ENCODE measurements around the gene FGF11. TPM values are rescaled to one million over a fixed set of nuclear protein-coding genes. Genes with fewer than 3 reads are reported as not detected.

FGF11 gene
- 1.8 TPM for polyA plus RNA-seq (2013)

- Histone ChIP-seq H3K4me3 (ENCODE audit: control insufficient read depth in 1 of 7, extremely low read depth in 1 of 7, insufficient read depth in 4 of 7, low read depth in 2 of 7, low read length in 6 of 7) (peak within 1 kb of the TSS; percentile 42 to 95 (median 63)), H3K9me3 (ENCODE audit: control extremely low read depth in 1 of 5, control insufficient read depth in 4 of 5, insufficient read depth in 2 of 5, low read depth in 1 of 5, low read length in 4 of 5) (no peaks in the 10 kb centered on the region), H3K4me1 (ENCODE audit: control extremely low read depth in 1 of 4, control insufficient read depth in 4 of 4, insufficient read depth in 4 of 4, low read length in 3 of 4) (peaks cover 1 to 60% (median 57%) of the 10 kb centered on the region in 4 experiments), H3K27ac (ENCODE audit: insufficient read depth in 1 of 2, low read depth in 1 of 2, low read length in 2 of 2, poor library complexity in 1 of 2, severe bottlenecking in 2 of 2) (no peak within 1 kb of the TSS), H3K27me3 (replicated peaks in 2 of 5; ENCODE audit: control insufficient read depth in 4 of 5, insufficient read depth in 5 of 5, low read length in 4 of 5) (peaks cover 0 to 58% (median 19%) of the 10 kb centered on the region in 5 experiments), H3K36me3 (ENCODE audit: control insufficient read depth in 4 of 4, insufficient read depth in 4 of 4, low read length in 3 of 4) (no peaks in the 10 kb centered on the region)
- DNase-seq = no peak
- WGBS (ENCODE audit: insufficient coverage) = 2% methylated on average over 41 of the region's 50 CpGs
- POLR2A ChIA-PET = interaction anchor here (2.8 kb wide), 1 partner anchor 45 kb away, joined by 11 read pairs; the partner anchor contains the start of gene POLR2A
- CTCF ChIA-PET = interaction anchor here (0.6 to 5.6 kb wide), 5 partner anchors 15 to 121 kb away, joined by 3 to 40 read pairs (median 4); partner anchors contain the start of gene POLR2A
Measured at GRCh38 chr17:7439462-7440112, at the start of gene FGF11. TSS of gene FGF11 (plus strand) at chr17:7439512. CDS start at chr17:7439621, 109 bp downstream.

- Histone ChIP-seq H3K4me1 (ENCODE audit: control extremely low read depth in 1 of 4, control insufficient read depth in 4 of 4, insufficient read depth in 4 of 4, low read length in 3 of 4) (peaks cover 0 to 19% (median 15%) of the 10 kb centered on the region in 4 experiments), H3K27ac (ENCODE audit: insufficient read depth in 1 of 2, low read depth in 1 of 2, low read length in 2 of 2, poor library complexity in 1 of 2, severe bottlenecking in 2 of 2) (no peak overlapping the region), H3K27me3 (replicated peaks in 2 of 5; ENCODE audit: control insufficient read depth in 4 of 5, insufficient read depth in 5 of 5, low read length in 4 of 5) (no peaks in the 10 kb centered on the region), H3K36me3 (ENCODE audit: control insufficient read depth in 4 of 4, insufficient read depth in 4 of 4, low read length in 3 of 4) (peaks cover 0 to 20% (median 7%) of the 10 kb centered on the region in 4 experiments), H3K4me3 (ENCODE audit: control insufficient read depth in 1 of 7, extremely low read depth in 1 of 7, insufficient read depth in 4 of 7, low read depth in 2 of 7, low read length in 6 of 7) (no peak overlapping the region), H3K9me3 (ENCODE audit: control extremely low read depth in 1 of 5, control insufficient read depth in 4 of 5, insufficient read depth in 2 of 5, low read depth in 1 of 5, low read length in 4 of 5) (no peaks in the 10 kb centered on the region)
- POLR2A ChIA-PET = no interaction called here
- DNase-seq = no peak
- CTCF ChIA-PET = no interaction called here
- WGBS (ENCODE audit: insufficient coverage) = 94% methylated on average over 9 of the region's 19 CpGs
Measured at GRCh38 chr17:7389924-7390910, 49.1 kb upstream of the FGF11 start.

DNA sequence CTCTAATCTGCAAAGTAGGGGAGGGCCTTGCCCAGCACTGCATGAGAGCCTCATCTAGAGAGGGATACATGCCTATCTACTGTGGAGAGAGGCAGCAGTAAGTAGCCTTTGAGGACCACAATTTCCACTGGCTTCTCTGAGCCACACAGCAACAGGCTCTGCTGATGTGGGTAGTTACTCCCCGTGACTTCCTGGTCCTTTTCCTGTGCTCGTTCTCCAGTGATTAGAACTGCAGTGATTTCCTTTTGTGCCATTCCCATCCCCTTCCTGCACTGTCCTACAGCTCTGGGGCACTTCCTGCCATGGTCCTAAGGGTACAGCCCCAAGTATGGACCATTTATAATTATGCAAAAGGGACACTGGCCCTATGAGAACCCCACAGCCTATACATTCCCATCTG lies 48.0 kb upstream of the FGF11 start:
- Histone ChIP-seq H3K4me1 (ENCODE audit: control extremely low read depth in 1 of 4, control insufficient read depth in 4 of 4, insufficient read depth in 4 of 4, low read length in 3 of 4) (peaks cover 0 to 19% (median 15%) of the 10 kb centered on the region in 4 experiments), H3K27ac (ENCODE audit: insufficient read depth in 1 of 2, low read depth in 1 of 2, low read length in 2 of 2, poor library complexity in 1 of 2, severe bottlenecking in 2 of 2) (no peak overlapping the region), H3K9me3 (ENCODE audit: control extremely low read depth in 1 of 5, control insufficient read depth in 4 of 5, insufficient read depth in 2 of 5, low read depth in 1 of 5, low read length in 4 of 5) (no peaks in the 10 kb centered on the region), H3K36me3 (ENCODE audit: control insufficient read depth in 4 of 4, insufficient read depth in 4 of 4, low read length in 3 of 4) (peaks cover 0 to 20% (median 7%) of the 10 kb centered on the region in 4 experiments), H3K27me3 (replicated peaks in 2 of 5; ENCODE audit: control insufficient read depth in 4 of 5, insufficient read depth in 5 of 5, low read length in 4 of 5) (no peaks in the 10 kb centered on the region), H3K4me3 (ENCODE audit: control insufficient read depth in 1 of 7, extremely low read depth in 1 of 7, insufficient read depth in 4 of 7, low read depth in 2 of 7, low read length in 6 of 7) (no peak overlapping the region)
- DNase-seq = no peak
- WGBS (ENCODE audit: insufficient coverage) = 44% methylated on average over 2 of the region's 2 CpGs
- ChIA-PET POLR2A (no interaction called here), CTCF (interaction anchor here (1.7 kb wide), 1 partner anchor 22 kb away, joined by 7 read pairs; no protein-coding TSS in a partner anchor)

DNA sequence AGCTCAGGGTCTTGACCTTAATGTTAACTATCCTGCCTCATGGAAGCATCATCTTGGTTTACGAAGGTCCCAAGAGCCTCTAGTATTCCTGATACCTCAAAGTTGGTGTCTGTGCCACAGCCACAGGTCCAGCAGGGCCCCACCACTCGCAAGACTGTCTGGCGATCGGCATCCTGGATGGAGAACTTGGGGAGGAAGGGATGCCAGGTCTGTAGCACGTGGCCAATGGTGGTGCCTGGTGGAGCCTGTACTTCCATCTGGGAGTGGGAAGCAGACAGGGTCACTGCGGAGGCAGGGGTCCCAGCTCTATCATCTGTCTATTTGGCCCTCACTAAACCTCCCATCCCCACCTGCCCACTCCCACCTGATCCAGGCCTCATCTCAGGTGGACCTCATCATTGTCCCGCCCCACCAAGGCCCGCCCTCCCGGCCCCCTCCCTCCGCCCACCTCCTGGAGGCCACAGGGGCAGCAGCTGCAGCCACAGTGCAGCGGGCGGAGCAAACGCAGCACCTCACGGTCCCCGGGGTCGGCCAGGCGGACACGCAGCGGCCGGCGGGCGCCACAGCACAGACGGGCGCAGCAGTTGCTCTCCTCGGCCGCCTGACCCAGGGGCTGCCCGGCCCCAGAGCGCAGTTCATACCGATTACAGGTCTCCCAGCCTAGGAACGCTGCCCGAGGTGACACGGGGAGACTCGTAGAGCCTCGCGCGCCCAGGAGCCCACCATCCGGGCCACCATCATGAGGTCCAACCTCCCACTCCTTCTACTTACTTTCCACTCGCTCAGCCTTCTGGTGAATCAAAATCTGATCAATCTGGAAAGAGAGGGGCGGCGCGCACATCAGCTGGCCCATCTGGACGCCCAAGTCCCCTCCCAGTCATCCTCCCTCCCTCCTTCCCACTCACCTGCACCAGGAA lies 46.4 kb upstream of the FGF11 start:
- peaks cover 0 to 19% (median 15%) of the 10 kb centered on the region in 4 experiments for H3K4me1 ChIP-seq (ENCODE audit: control extremely low read depth in 1 of 4, control insufficient read depth in 4 of 4, insufficient read depth in 4 of 4, low read length in 3 of 4)
- ChIA-PET CTCF (interaction anchor here (0.5 to 1.9 kb wide), 9 partner anchors 10 to 161 kb away, joined by 3 to 8 read pairs (median 3); partner anchors contain the start of genes TMEM256, TMEM95 and TNK1), POLR2A (interaction anchor here (0.5 to 1.2 kb wide), 2 partner anchors 92 to 112 kb away, joined by 3 to 4 read pairs; partner anchors contain the start of gene POLR2A)
- H3K27ac ChIP-seq (ENCODE audit: insufficient read depth in 1 of 2, low read depth in 1 of 2, low read length in 2 of 2, poor library complexity in 1 of 2, severe bottlenecking in 2 of 2) = no peak overlapping the region
- no peaks in the 10 kb centered on the region for H3K9me3 ChIP-seq (ENCODE audit: control extremely low read depth in 1 of 5, control insufficient read depth in 4 of 5, insufficient read depth in 2 of 5, low read depth in 1 of 5, low read length in 4 of 5)
- H3K36me3 ChIP-seq (ENCODE audit: control insufficient read depth in 4 of 4, insufficient read depth in 4 of 4, low read length in 3 of 4) = peaks cover 0 to 20% (median 6%) of the 10 kb centered on the region in 4 experiments
- DNase-seq = no peak
- peak overlapping the region in 4 of 7 experiments; percentile 72 to 87 (median 79) for H3K4me3 ChIP-seq (ENCODE audit: control insufficient read depth in 1 of 7, extremely low read depth in 1 of 7, insufficient read depth in 4 of 7, low read depth in 2 of 7, low read length in 6 of 7)
- H3K27me3 ChIP-seq (replicated peaks in 2 of 5; ENCODE audit: control insufficient read depth in 4 of 5, insufficient read depth in 5 of 5, low read length in 4 of 5) = no peaks in the 10 kb centered on the region
- WGBS (ENCODE audit: insufficient coverage) = 92% methylated on average over 31 of the region's 42 CpGs

DNA sequence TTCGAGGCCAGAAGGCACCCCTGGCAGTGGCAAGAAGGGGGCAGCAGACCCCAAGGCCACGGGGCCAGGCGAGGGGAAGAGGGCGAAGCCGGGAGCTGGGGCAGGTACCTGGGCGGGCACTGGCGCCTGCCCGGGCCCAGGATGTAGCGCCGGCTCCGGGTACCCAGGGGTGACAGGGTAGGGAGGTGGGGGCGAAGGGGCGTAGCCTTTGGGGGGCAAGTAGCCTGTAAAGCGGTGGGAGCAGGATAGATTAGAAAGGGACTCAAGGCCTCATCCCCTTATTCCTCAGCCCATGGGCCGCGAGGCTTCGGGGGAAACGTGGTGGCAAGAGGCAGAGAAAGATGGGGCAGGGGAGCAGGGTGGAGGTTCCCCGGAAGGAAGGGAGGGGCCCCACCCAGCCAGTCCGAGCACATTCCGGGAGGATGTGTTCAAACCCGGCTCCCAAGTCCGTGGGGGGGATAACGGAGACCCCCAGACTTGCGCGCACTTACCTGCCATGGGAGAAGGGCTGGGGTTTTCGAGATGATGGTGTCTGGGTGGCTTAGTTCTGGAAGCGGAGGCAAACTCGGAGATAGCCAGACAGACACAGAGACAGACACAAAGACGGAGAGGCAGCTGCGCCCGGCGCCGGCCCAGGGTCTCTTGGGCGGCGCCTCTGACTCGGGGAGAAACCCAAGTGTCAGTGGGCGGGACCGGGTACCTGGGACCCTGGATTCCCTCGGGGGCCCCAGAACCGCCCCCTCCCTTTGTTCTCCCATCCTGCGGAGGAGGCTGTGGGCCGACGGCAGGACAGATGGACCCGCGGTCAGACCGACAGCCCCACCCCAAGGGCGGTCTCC lies 45.5 kb upstream of the FGF11 start:
- ChIA-PET POLR2A (interaction anchor here (0.6 to 1.2 kb wide), 2 partner anchors 17 to 91 kb away, joined by 4 read pairs; partner anchors contain the start of gene POLR2A), CTCF (interaction anchor here (0.7 to 1.9 kb wide), 6 partner anchors 9 to 43 kb away, joined by 3 to 8 read pairs (median 4); partner anchors contain the start of genes TMEM256, TMEM95 and TNK1)
- WGBS (ENCODE audit: insufficient coverage) = 5% methylated on average over 36 of the region's 48 CpGs
- DNase-seq = peak; percentile 23 to 70 (median 67)
- Histone ChIP-seq H3K27ac (ENCODE audit: insufficient read depth in 1 of 2, low read depth in 1 of 2, low read length in 2 of 2, poor library complexity in 1 of 2, severe bottlenecking in 2 of 2) (peak overlapping the region in 1 of 2 experiments; percentile 73), H3K9me3 (ENCODE audit: control extremely low read depth in 1 of 5, control insufficient read depth in 4 of 5, insufficient read depth in 2 of 5, low read depth in 1 of 5, low read length in 4 of 5) (no peaks in the 10 kb centered on the region), H3K4me1 (ENCODE audit: control extremely low read depth in 1 of 4, control insufficient read depth in 4 of 4, insufficient read depth in 4 of 4, low read length in 3 of 4) (peaks cover 0 to 19% (median 15%) of the 10 kb centered on the region in 4 experiments), H3K27me3 (replicated peaks in 2 of 5; ENCODE audit: control insufficient read depth in 4 of 5, insufficient read depth in 5 of 5, low read length in 4 of 5) (no peaks in the 10 kb centered on the region), H3K4me3 (ENCODE audit: control insufficient read depth in 1 of 7, extremely low read depth in 1 of 7, insufficient read depth in 4 of 7, low read depth in 2 of 7, low read length in 6 of 7) (peak overlapping the region; percentile 58 to 87 (median 72)), H3K36me3 (ENCODE audit: control insufficient read depth in 4 of 4, insufficient read depth in 4 of 4, low read length in 3 of 4) (peaks cover 0 to 16% (median 5%) of the 10 kb centered on the region in 4 experiments)

Data from common myeloid progenitor, CD34-positive (primary cell).